Sciatic nerve (tissue), 2 donors: ENCODE data around the gene TXK. TPM values are rescaled to one million over a fixed set of nuclear protein-coding genes. Genes with fewer than 3 reads are reported as not detected.
"Not testable (repeated sequence)": the region's sequence is repeated elsewhere in the genome, so short reads cannot be mapped to it uniquely, and the experiment has no call there.

Experiments used
- ATAC-seq: fragments of 200-7000 bp; cut with Tn5 transposase; one replicate; pipeline ENCODE4 v1.9.1; 2020; ENCODE audit warnings: mild to moderate bottlenecking, moderate library complexity
- DNase-seq: peaks from one replicate; pipeline ENCODE4 v3.0.0-alpha.2; 2020; ENCODE audit warnings: low spot score
- intact Hi-C: fragments of 100-400 bp; cut with DNase I; formaldehyde crosslinking; loops from one replicate; pipeline ENCODE4 v1.14.2; 2022
- total RNA-seq: library from RNA; stranded (reverse); fragmentation: NEBNext Ultra II Directional; extraction: Animal tissue kit (Norgen Biotek cat#: 25700); gene quantifications from one replicate; pipeline ENCODE4 v1.2.1, GENCODE V29; 2021
- donor health status: DM: no; HTN: no; CAD: no.
- donor health status: DM: no; HTN: no; CAD: no.

TXK gene
- 3.9 TPM for total RNA-seq

DNA sequence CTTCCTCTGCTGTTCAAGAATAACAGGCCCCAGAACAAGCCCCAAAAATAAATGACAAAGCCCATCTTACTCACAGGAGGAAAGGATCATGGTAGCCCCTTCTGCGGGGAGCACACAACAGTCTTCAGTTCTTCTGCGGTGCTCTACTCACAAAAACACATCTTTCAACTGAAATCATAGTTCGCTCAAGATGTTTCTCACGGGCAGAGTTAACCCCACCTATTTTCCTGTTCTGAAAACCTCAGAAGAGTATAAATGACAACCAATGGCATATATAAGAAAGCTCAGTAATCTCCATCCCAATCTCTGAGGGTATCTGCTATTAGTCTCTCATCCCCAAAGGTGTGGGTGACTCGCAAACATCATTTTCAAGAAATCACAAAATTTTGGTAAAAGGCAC is at the start of gene TXK:
Gene TXK, minus strand, starts transcription at position 170 of the 400 bp plus-strand sequence. Its CDS starts 80 bp downstream, at position 90.
- ATAC-seq (no peak), DNase-seq (no peak)
- intact Hi-C loops, result no loop called here

DNA sequence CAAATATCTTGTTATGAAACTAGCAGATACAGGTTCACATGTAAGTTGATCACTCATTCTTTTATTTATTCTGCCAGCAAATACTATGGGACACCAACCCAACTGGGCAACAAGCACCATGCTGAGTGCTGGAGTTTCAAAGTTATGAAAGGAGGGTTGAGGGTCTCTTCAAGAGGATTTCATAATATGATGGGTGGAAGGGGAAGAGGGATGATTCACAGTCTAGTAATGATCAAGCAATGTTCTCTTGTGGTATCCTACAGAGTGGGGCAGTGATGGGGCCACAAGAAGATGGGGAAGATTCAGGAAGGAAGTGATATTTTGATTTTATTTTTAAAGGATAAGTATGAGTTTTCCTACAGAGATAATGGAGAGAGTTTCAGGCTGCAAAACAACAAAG is 46.2 kb upstream of the TXK start:
- intact Hi-C loops, result no loop called here
- ATAC-seq, result no peak

DNA sequence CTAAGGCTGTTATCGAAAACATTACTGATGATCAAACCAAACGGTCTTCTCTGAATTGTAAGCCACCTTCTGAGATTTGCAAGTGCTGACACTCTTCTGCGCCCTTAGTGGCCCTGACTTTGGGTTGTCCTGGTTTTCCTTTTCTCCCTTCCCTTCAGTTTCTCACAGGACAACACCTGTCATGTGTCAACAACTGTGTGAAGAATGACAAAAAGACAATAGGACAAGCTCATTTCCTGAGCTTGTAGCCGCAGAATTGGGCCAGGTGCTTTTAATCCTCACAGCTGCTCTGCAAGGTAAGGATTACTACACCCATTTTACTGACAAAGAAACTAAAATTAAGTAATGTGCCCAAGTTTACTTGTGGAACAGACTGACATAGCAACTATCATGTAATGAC is 44.9 kb upstream of the TXK start:
- no peak for ATAC-seq
- intact Hi-C loops, result no loop called here
- no peak for DNase-seq

More for the DNA sequence above, 46.2 kb upstream of the TXK start:
- DNase-seq, result no peak

DNA sequence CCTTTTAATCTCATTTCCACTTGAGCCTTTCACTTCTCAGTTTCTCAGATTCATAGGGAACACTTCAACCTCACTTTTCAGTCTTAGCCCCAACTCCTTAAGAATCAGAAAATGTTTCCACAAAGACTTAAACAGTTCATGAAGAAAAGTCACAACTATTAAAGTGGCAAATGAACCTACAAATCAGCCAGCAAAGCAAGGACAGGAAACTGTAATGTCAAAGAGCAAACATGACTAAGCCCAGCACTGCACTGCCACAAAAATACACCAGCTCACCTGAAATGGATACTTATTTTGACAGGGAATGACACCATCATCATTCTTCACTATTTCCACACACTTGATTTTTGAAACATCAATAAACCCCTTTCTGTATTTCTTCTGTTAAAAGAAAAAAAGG is 41.8 kb upstream of the TXK start:
- no peak for DNase-seq
- no peak for ATAC-seq
- intact Hi-C loops, result no loop called here

DNA sequence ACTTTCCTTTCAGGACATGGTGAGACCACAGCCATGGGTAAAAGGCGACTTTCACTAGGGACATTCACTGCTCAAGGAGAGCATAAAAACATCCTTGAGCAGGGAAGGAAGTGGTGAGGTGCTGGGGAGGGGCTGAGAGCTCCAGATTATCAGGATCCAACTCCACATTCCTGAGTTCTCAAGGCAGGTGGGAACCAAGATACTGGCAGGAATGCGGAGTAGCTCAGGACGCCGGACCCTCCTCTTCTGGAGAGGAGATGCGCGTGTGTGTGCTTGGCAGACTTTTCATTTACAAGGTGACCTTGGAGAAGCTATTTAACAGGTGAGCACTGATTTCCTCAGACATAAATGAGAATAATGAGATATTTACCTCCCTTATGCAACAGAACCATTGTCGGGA is 41.3 kb upstream of the TXK start:
- intact Hi-C loops, result no loop called here
- ATAC-seq, result no peak
- DNase-seq, result no peak

DNA sequence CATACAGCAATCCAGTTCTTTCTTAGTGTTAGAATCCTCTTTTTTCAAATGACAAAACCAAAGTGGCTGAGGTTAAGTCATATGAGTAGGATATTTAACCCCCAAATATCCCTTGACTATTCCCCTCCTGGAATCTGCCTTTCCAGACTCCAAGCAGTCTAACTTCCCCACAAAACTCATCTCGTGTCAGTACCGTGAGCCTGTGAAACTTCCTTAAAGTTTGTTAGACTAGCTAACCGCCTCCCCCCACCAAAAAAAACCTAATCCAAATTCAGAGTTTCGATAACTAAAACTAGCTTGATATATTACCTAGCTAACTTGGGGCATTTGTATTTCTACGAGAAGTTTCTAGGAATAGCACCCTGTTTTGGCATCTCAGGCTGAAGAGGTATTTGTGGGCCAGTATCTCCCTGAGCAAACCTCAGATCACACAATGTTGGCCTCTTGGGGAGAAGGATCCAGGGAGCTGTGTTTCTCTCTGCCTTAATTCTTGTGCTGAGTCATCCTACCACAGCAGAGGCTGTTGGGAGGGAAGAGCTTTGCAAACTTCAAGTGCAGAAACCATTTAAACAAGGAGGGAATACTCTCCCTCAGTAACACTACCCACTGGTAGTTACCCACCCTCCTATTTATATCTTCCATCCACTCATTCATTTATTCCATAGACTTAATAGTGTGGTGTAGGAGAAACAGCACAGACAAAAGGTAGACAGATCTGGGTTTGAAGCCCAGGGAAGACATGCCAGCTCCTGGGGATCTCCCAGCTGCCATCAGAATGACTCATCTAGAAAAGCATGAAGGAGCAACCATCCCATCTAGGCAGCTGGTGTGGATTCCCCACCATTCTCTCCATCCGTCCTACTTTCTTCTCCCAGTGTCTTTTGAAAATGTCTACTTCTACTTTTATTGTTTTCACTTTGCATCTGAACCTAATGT is 39.3 kb upstream of the TXK start:
- ATAC-seq (peak; percentile 62), DNase-seq (no peak)
- intact Hi-C loops, result no loop called here

DNA sequence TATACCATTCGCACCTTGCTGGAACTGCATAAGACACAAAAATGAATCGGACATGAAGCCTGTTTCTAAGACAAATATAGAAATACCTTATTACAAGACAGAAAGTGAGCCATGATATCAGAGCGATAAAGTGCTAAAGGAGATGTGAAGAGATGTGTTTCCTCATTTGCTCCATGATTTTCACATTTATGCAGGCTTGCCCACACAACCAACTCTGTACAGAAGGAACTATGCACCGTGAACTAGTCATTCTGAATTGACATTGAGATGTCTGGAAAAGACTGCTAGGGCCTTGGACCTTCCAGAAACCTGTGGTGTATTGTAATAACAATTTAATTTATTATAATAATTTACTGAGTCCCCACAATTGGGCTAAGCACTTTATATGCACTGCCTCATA is 38.6 kb upstream of the TXK start:
- DNase-seq (no peak), ATAC-seq (no peak)
- intact Hi-C loops, result no loop called here

DNA sequence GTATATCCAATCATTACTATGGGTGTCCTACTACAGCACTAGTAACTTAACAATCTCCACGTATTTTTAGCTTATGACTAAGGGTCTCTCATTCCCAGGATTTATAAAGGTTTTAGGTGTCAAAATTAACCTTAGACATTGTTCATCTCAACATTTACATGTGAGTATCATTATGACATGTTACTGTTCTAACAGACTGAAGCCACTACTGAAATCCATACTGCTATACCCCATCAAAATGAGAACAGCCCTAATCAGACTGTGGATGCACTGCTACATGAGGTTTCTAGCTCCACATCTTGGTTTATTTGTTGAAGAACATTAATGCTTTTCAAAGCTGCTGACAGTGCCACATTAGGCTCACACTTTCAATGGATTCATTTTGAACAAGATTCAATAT is 35.6 kb upstream of the TXK start:
- ATAC-seq (no peak), DNase-seq (no peak)
- intact Hi-C loops, result no loop called here

DNA sequence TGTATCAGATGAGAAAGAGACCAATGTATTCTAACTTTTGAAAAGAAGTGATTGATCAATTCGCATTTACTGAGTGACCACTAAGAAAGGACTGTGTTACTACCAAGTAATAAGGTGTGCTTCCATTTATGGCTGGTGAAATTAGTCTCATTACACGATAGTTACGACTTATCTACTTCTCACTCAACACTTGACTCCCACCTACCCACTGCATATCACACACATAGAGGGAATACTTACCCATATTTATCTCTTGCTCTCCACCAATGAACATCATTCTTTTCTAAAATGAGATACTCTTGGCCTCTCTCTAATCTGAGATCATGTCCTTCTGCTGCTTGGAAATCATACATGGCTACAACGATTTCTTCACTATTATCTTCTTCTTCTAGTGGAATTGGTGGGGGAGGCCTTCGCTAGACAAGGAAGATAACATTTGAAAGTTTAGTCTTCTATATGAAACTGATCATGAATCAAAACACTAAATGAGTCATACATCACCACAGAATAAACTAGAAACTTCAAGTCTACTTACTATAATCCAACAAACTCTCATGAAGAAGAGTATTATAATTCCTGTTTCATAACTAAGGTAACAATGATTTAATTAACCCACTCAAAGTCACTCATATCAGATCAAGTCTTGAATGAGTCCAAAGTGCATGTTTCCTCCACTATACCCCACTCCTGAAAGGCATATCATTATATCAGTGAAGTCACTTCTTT is 33.7 kb upstream of the TXK start:
- DNase-seq, result no peak
- intact Hi-C loops, result no loop called here
- no peak for ATAC-seq

DNA sequence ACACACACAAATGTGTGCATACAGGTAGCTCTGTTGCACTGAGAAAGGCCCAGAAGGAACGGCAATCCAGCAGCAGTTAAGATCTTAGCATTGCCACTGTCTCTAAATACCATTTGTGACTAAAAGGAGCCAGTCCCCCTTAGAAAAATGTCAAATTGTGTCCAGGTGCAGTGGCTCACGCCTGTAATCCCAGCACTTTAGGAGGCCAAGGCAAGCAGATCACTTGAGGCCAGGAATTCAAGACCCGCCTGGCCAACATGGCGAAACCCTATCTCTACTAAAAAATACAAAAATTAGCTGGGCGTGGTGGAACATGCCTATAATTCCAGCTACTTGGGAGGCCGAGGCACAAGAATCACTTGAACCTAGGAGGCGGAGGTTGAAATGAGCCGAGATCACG is 30.5 kb upstream of the TXK start:
- intact Hi-C loops, DNase-seq, ATAC-seq: not testable (repeated sequence)

DNA sequence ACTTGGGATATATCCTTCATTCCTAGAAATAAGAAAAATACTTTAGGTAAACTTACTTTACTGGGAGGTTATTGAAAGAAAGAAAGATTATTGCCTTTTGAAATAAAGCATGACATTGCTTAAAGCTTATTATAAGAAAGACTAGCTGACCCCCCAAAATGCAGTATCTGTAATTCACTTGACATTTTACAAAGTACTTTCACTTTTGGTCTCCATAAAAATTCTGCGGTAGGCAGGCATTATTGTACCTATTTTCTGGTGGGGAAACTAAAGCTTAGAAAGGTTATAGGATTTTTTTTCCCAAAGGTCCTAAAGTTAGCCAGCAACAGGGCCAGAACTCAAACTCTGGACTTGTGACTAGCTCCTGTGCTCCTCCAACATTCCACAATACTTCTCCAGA is 29.7 kb upstream of the TXK start:
- DNase-seq (no peak), ATAC-seq (no peak)
- intact Hi-C loops, result no loop called here

DNA sequence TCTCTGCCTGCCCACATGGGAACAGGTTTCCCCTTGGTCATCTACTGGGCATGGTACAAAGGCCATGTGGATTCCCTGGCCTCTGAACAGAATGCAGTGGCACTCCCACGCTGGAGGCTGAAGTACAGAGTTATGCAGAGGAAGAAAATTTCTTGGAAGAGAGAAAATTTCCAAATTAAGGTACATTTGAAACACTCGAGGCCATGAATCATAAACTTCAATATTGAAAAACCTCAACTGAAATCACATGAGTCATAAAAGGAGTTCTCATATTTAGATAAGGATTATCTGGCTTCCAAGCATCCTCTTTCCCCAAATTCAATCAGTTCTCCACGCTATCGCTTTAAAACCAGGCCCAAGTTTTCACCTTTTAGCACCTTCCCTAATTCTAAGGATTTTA is 28.1 kb upstream of the TXK start:
- ATAC-seq (no peak), DNase-seq (no peak)
- intact Hi-C loops, result no loop called here

DNA sequence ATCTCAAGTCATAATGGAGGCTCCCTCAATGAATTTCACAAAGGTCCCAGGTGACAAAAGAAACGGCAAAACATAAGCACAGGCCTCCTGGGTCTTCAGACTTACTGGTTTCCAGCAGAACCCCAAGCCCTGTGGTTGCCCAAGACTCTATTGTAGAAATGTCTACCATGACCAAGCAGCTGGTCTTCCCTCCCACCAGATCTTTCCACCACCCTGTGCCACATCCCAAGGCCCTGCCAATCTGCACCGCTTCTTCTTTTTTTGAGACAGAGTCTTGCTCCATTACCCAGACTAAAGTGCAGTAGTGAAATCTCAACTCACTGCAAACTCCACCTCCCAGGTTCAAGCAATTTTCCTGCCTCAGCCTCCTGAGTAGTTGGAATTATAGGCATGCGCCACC is 23.2 kb upstream of the TXK start:
- no peak for DNase-seq
- intact Hi-C loops, result no loop called here
- ATAC-seq, result no peak

DNA sequence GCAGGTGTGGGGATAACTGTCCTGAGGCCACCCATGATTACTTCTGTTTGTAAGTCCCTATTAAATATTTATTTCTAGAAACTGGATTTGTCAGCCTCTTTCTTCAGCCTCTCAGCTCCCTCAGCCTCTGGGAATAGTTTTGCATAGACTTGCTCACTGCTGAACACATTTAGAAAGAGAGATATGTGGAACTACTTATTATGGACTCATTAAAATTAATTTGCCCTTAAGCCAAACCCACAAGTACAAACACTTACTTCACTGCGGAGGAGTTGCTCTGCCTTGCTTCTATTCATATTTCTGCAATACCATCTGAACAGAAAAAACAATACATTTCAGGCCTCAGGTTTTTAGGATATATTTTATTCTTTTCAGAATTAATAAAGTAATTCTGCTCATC is 22.4 kb upstream of the TXK start:
- intact Hi-C loops, result no loop called here
- no peak for DNase-seq

DNA sequence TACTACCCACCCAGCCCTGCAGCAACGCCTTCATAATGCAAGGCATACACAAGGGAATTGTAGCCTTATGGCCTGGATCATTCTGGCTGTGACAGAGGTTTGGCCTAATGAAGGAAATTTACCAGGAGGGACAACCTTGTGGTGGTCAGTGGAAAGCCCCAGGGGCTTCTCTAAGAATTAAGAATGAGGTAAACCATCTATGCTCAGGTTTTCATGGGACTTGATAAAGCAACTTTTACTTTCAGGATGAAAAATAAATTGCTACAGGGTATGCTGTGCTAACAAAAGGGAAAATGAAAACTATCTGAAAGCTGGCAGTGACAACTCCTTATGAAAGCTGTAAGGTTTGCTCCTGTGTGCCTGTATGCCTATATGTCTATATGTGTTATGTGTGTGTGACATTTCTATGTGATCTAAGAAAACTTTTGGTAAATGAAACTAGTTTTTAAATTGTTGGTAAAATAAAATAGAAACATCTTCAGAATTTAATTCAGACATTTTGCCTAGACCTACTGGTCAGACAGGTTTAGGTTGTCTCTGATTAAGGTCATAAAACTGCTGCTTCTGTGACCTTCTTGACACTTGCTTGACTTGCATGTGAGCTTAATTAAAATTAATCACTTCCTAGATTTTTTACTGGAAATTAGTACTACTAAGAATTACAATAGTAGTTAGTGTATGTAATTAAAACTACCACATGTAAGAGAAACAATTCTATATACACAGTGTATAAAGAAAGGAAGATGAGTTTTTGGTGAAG is 19.9 kb upstream of the TXK start:
- DNase-seq (no peak), ATAC-seq (no peak)
- intact Hi-C loops, result no loop called here

More for the DNA sequence above, 22.4 kb upstream of the TXK start:
- no peak for ATAC-seq

DNA sequence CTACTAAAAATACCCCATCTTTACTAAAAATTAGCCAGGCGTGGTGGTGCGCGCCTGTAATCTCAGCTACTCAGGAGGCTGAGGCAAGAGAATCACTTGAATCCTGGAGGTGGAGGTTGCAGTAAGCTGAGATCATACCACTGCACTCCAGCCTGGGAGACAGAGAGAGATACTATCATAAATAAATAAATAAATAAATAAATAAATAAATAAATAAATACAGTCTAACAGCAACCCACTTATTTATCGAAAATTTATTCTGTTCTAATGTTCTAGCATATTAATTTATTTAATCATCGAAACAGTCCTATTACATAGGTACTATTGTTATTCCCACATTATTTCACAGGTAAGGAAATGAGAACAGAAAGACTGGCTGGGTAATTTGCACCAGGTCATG is 18.2 kb upstream of the TXK start:
- intact Hi-C loops, result no loop called here
- ATAC-seq, result no peak
- DNase-seq, result no peak

DNA sequence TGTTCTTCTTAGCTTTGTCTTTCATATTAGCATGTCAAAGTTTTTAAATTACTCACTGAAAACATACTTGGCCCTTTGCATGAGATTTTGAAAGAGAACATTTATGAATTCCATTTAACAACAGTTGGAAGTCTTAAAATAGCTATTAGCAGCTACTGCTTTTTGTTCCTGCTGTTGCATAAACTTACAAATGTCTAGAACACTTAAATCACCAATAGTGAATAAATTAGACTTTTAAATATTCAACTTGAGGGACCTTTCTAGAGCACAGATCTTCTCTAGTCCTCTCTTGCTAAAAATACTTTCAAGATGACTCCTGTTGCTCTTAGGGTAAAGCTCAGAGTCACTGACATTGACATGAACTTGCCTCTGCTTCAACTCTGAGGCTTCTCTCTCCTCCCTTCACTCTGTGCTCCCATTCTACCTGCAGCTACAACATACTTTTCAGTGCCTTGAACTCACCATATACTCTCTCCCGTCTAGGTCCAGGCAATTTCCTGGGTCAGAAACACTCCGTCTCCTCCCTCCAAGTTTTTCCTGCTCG is 15.8 kb upstream of the TXK start:
- no peak for ATAC-seq
- no peak for DNase-seq
- intact Hi-C loops, result no loop called here

DNA sequence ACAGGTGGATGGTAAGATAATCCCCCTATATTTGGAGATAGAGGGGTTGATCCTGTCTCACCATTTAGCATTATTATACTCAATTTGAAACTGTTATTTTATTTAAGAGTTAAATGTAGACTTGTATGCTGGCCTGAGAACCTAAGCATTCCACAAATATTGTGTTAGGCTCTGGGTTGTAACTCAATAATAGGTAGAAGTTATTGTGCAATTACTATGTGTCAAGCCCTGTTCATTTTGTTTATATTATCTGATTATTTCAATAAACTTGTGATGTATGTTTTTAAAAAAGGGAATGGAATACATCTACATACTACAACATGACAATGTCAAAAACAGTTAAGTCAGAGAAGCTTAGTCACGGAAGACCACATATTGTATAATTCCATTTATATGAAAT is 13.6 kb upstream of the TXK start:
- ATAC-seq (no peak), DNase-seq (no peak)
- intact Hi-C loops, result no loop called here

DNA sequence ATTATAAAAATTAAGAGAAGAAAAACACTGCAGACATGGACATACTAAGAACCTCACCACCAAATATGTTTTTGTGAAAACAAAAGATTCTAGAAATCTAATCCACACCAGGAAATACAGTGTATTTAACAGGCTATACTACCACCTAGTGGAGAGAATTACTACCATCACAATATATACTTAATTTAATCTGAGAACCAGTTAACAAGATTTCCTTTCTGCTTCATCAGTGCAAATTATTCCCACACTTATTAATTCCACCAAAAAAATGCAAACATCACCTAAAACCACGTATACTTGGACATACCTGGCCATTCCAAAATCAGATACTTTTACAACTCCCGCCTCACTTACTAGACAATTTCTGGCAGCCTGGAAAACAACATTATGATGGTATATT is 7.0 kb upstream of the TXK start:
- intact Hi-C loops, result no loop called here
- DNase-seq (no peak), ATAC-seq (peak; percentile 61)
